Mesodermal cell (in vitro differentiated cells): ENCODE data around the gene ATF7IP2.
"Not testable (repeated sequence)": the region's sequence is repeated elsewhere in the genome, so short reads cannot be mapped to it uniquely, and the experiment has no call there.

Experiments
- H3K27ac ChIP-seq: 2 replicates; pipeline ENCODE4 v1.7.0; 2013; ENCODE audit warnings: mild to moderate bottlenecking, low read depth, low read length, moderate library complexity; ENCODE audit not compliant: severe bottlenecking
- H3K36me3 ChIP-seq: 2 replicates; pipeline ENCODE4 v1.7.1; 2013; ENCODE audit warnings: mild to moderate bottlenecking, low read length, moderate library complexity; ENCODE audit not compliant: control insufficient read depth, insufficient read depth
- H3K4me1 ChIP-seq: one replicate; pipeline ENCODE4 v1.7.1; 2013; ENCODE audit warnings: mild to moderate bottlenecking, low read length; ENCODE audit not compliant: insufficient read depth, control insufficient read depth, poor library complexity, severe bottlenecking
- H3K4me3 ChIP-seq: 2 replicates; pipeline ENCODE4 v1.7.0; 2013; ENCODE audit warnings: low read length, control low read depth, mild to moderate bottlenecking; ENCODE audit not compliant: insufficient read depth, poor library complexity, severe bottlenecking; ENCODE audit errors: extremely low read depth
- H3K9me3 ChIP-seq: 2 replicates; pipeline ENCODE4 v1.7.1; 2013; ENCODE audit warnings: mild to moderate bottlenecking, low read length, moderate library complexity; ENCODE audit not compliant: control insufficient read depth
- WGBS, 2 experiments: methylation state at CpG; one replicate each; pipeline ENCODE4 v1.1.5; 2013; ENCODE audit warnings: missing lambda C conversion rate in 2 of 2; ENCODE audit not compliant: insufficient coverage in 2 of 2; 5-methylcytosine and 5-hydroxymethylcytosine counted together

Gene ATF7IP2

DNA sequence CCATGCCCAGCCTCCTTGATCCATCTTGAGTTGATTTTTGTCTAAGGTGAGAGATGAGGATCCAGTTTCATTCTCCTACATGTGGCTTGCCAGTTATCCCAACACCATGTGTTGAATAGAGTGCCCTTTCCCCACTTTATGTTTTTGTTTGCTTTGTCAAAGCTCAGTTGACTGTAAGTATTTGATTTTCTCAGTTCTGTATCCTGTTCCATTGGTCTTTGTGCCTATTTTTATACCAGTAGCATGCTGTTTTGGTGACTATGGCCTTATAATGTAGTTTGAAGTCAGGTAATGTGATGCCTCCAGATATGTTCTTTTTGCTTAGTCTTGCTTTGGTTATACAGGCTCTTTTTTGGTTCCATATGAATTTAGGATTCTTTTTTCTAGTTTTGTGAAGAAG is 23.9 kb downstream of the ATF7IP2 start:
- not testable (repeated sequence) for H3K4me1 ChIP-seq, H3K4me3 ChIP-seq, H3K27ac ChIP-seq, H3K36me3 ChIP-seq
- peaks cover 24% of the 10 kb centered on the region for H3K9me3 ChIP-seq

GRCh38 chr16:10410469-10410868 is 24.6 kb downstream of the ATF7IP2 start:
- peaks cover 7% of the 10 kb centered on the region for H3K36me3 ChIP-seq
- WGBS, 2 experiments, result 100% methylated on average over 1 of the region's 2 CpGs; no CpG with 5 or more reads in 1 of the 2 experiments
- H3K27ac ChIP-seq, result no peak overlapping the region
- no peaks in the 10 kb centered on the region for H3K4me1 ChIP-seq
- peaks cover 26% of the 10 kb centered on the region for H3K9me3 ChIP-seq
- H3K4me3 ChIP-seq, result no peak overlapping the region

DNA sequence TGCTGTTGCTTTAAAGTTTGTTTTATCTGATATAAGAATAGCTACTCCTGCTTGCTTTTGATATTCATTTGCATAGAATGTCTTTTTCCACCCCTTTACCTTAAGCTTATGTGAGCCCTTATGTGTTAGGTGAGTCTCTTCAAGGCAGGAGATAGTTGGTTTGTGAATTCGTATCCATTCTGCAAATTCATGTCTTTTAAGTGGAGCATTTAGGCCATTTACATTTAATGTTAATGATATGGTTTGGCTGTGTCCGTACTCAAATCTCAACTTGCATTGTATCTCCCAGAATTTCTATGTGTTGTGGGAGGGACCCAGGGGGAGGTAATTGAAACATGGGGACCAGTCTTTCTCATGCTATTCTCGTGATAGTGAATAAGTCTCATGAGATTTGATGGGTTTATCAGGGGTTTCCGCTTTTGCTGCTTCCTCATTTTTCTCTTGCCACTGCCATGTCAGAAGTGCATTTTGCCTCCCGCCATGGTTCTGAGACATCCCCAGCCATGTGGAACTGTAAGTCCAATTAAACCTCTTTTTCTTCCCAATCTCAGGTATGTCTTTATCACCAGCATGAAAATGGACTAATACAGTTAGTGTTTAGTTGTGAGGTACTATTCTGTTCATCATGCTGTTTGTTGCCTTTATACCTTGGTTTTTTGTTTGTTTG is 27.2 kb downstream of the ATF7IP2 start:
- no peak overlapping the region for H3K4me3 ChIP-seq
- 96 to 100% methylated on average over 2 to 3 of the region's 5 CpGs for WGBS, 2 experiments
- no peaks in the 10 kb centered on the region for H3K4me1 ChIP-seq
- peaks cover 48% of the 10 kb centered on the region for H3K9me3 ChIP-seq
- no peak overlapping the region for H3K27ac ChIP-seq
- peaks cover 9% of the 10 kb centered on the region for H3K36me3 ChIP-seq

GRCh38 chr16:10418204-10418603 is 32.3 kb downstream of the ATF7IP2 start:
- Histone ChIP-seq H3K36me3 (peaks cover 16% of the 10 kb centered on the region), H3K9me3 (peaks cover 26% of the 10 kb centered on the region)
- not testable (repeated sequence) for H3K4me3 ChIP-seq, H3K4me1 ChIP-seq, H3K27ac ChIP-seq
- WGBS, 2 experiments, result 93 to 98% methylated on average over 5 to 6 of the region's 6 CpGs

- Histone ChIP-seq H3K4me3 (no peak overlapping the region), H3K4me1 (no peaks in the 10 kb centered on the region), H3K36me3 (peaks cover 16% of the 10 kb centered on the region), H3K27ac (no peak overlapping the region), H3K9me3 (peaks cover 26% of the 10 kb centered on the region)
- 75 to 100% methylated on average over 1 of the region's 3 CpGs for WGBS, 2 experiments
Measured at GRCh38 chr16:10419701-10420100, 33.8 kb downstream of the ATF7IP2 start.

DNA sequence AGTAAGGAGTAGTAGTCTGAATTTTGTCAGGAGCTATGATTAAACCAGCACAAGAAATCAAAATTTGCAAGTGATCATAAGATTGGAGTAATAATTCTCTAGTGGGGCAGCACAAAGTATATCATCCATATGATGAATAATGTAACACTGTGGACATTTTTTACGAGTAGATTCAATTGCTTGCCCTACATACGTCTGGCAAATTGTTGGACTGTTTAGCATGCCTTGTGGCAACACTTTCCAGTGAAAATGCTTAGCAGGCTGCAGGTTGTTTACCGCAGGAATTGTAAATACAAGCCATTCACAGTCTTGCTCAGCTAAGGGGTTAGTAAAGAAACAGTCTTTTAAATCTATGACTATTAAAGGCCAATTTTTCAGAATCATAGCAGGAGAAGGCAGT is 35.7 kb downstream of the ATF7IP2 start:
- Histone ChIP-seq H3K9me3 (peaks cover 13% of the 10 kb centered on the region), H3K36me3 (peaks cover 11% of the 10 kb centered on the region), H3K27ac (no peak overlapping the region), H3K4me1 (no peaks in the 10 kb centered on the region), H3K4me3 (no peak overlapping the region)
- 94% methylated on average over 2 of the region's 3 CpGs; no CpG with 5 or more reads in 1 of the 2 experiments for WGBS, 2 experiments

DNA sequence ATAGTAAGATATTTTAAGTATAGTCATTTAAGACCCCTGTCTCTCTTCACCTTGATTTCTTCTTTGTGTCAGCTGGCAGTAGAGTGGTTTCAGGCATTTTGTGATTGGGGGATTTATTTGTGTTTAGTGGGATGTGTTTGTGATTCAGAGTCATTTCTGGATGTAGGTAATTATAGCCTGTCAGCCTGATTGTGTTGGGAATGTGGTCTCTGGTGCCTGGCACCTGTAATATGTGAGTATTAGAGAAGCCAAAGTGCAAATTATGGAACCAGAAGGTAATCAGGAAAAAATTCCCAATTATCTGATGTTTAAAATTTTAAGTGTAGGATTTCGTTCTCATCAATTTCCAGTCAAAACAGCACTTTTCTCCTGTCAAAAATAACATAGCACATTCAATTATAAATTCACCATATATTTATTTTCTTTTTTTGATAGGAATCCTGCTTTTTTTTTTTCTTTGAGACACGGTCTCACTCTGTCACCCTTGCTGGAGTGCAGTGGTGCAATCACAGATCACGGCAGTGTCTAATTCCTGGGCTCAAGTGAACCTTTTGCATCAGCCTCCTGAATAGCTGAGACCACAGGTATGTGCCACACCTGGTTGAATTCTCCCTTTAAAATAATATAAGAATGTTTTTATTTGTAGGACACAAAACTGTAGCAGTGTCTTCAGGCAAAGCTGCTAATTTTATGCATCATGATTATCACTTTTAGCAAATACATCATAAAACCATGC is 42.7 kb downstream of the ATF7IP2 start:
- no peak overlapping the region for H3K4me3 ChIP-seq
- no peak overlapping the region for H3K27ac ChIP-seq
- H3K4me1 ChIP-seq, result no peaks in the 10 kb centered on the region
- peaks cover 17% of the 10 kb centered on the region for H3K36me3 ChIP-seq
- H3K9me3 ChIP-seq, result no peaks in the 10 kb centered on the region
- 90 to 100% methylated on average over 1 to 2 of the region's 3 CpGs for WGBS, 2 experiments

- not testable (repeated sequence) for H3K4me1 ChIP-seq, H3K4me3 ChIP-seq, H3K27ac ChIP-seq, H3K9me3 ChIP-seq
- WGBS, 2 experiments, result 94 to 97% methylated on average over 9 to 12 of the region's 12 CpGs
- H3K36me3 ChIP-seq, result peaks cover 21% of the 10 kb centered on the region
Measured at GRCh38 chr16:10429299-10429969, 43.6 kb downstream of the ATF7IP2 start.

DNA sequence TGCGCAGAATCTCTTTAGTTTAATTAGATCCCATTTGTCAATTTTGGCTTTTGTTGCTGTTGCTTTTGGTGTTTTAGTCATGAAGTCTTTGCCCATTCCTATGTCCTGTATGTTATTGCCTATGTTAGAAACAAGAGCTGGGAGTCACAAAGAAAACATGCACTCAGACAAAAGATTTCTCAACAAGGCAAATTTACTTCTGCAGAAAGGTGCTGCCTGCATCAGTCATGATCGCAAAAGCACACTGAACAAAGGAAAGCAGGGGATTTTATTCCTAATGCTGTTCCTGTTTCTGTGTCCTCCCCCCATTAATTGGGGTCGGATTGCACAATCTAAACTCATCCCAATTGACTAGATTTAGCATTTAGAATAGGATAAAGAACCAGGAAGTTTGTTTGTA is 55.9 kb downstream of the ATF7IP2 start:
- peaks cover 67% of the 10 kb centered on the region for H3K36me3 ChIP-seq
- 100% methylated on average over 1 of the region's 3 CpGs; no CpG with 5 or more reads in 1 of the 2 experiments for WGBS, 2 experiments
- H3K9me3 ChIP-seq, result peaks cover 40% of the 10 kb centered on the region
- no peak overlapping the region for H3K4me3 ChIP-seq
- no peaks in the 10 kb centered on the region for H3K4me1 ChIP-seq
- no peak overlapping the region for H3K27ac ChIP-seq

- Histone ChIP-seq H3K4me3 (no peak overlapping the region), H3K9me3 (peaks cover 38% of the 10 kb centered on the region), H3K36me3 (peaks cover 57% of the 10 kb centered on the region), H3K27ac (no peak overlapping the region), H3K4me1 (no peaks in the 10 kb centered on the region)
- WGBS, 2 experiments, result 96 to 97% methylated on average over 7 of the region's 9 CpGs
Measured at GRCh38 chr16:10447289-10447688, 61.4 kb downstream of the ATF7IP2 start.
